SH-SY5Y (cell line): ENCODE data around the gene RMDN2.

Experiments
- GATA2 ChIP-seq: IDR thresholded peaks from 2 replicates; pipeline ENCODE4 v1.6.1; 2011; ENCODE audit warnings: mild to moderate bottlenecking, low read depth, low read length
- GATA3 ChIP-seq: IDR thresholded peaks from 2 replicates; pipeline ENCODE4 v1.6.1; 2011; ENCODE audit warnings: low read depth, mild to moderate bottlenecking, low read length, moderate library complexity

- TF ChIP-seq GATA2 (no peak), GATA3 (no peak)
These were observed 30.5 kb upstream of the RMDN2 start for GRCh38 chr2:37894601-37895000.
